A549 (cell line): ENCODE results near the gene UBIAD1. TPM values are rescaled to one million over a fixed set of nuclear protein-coding genes. Genes with fewer than 3 reads are reported as not detected.

Source experiments
- ATAC-seq, 2 experiments: fragments of 200-7000 bp in 1 of 2; fragments of >200 bp in 1 of 2; cut with Nextera tagmentation in 1 of 2; cut with Tn5 transposase in 1 of 2; 3 replicates each; pipeline versions ENCODE4 v1.8.0 to v1.9.1; 2018 to 2020; ENCODE audit warnings: mild to moderate bottlenecking in 1 of 2, moderate library complexity in 1 of 2
- CTCF ChIA-PET: fragments of 300-600 bp; sonication (Branson Sonifier 250); formaldehyde crosslinking; extraction: SDS; loops from one replicate; lab custom pipeline; 2021; ENCODE audit warnings: antibody characterized with exemption, inconsistent platforms; lab: Yijun Ruan, JAX
- POLR2A ChIA-PET: fragments of 350-600 bp; formaldehyde crosslinking; extraction: SDS; loops from one replicate; lab custom pipeline; 2021; ENCODE audit warnings: antibody characterized with exemption, inconsistent platforms; lab: Yijun Ruan, JAX
- DNase-seq, 2 experiments: peaks; one replicate each; pipeline versions ENCODE4 v3.0.0 to v3.0.0-alpha.2; 2011 to 2016; ENCODE audit warnings: low read depth in 1 of 2, low spot score in 1 of 2
- FAIRE-seq: peaks from 2 replicates; lab custom pipeline; 2011; peaks lifted over from hg19 to GRCh38; lab: Jason Lieb, UNC
- H3K27ac ChIP-seq, 2 experiments: fragments of >200 bp; sonication (Bioruptor Twin); formaldehyde crosslinking; 3 replicates each; pipeline ENCODE4 v1.5.1; 2016 to 2017
- H3K4me1 ChIP-seq: fragments of >200 bp; sonication (Bioruptor Twin); formaldehyde crosslinking; 3 replicates; pipeline ENCODE4 v1.6.1; 2016
- H3K4me2 ChIP-seq: fragments of >200 bp; sonication (Bioruptor Twin); formaldehyde crosslinking; 3 replicates; pipeline ENCODE4 v1.6.1; 2016
- H3K4me3 ChIP-seq: fragments of >200 bp; sonication (Bioruptor Twin); formaldehyde crosslinking; 3 replicates; pipeline ENCODE4 v1.5.1; 2016
- H3K9me3 ChIP-seq: fragments of >200 bp; sonication (Bioruptor Twin); formaldehyde crosslinking; 3 replicates; pipeline ENCODE4 v1.6.1; 2016
- ATOH8 ChIP-seq: fragments of 250-450 bp; sonication (Bioruptor Pico); IDR thresholded peaks from 2 replicates; pipeline ENCODE4 v1.5.0; 2020; ENCODE audit warnings: low read depth, mild to moderate bottlenecking, moderate library complexity
- BCL3 ChIP-seq: fragments of >200 bp; sonication (Bioruptor Twin); formaldehyde crosslinking; IDR thresholded peaks from 3 replicates; pipeline ENCODE4 v1.6.1; 2016
- CBX2 ChIP-seq: fragments of 200-600 bp; sonication (generic); IDR thresholded peaks from 2 replicates; pipeline ENCODE4 v1.6.1; 2016; ENCODE audit warnings: low read depth, mild to moderate bottlenecking, borderline replicate concordance
- CBX8 ChIP-seq: fragments of 200-600 bp; sonication (generic); IDR thresholded peaks from 2 replicates; pipeline ENCODE4 v1.6.1; 2016
- CEBPB ChIP-seq, 2 experiments: fragments of >200 bp in 1 of 2; sonication (Bioruptor Twin) in 1 of 2; formaldehyde crosslinking in 1 of 2; IDR thresholded peaks; 2 replicates each; pipeline ENCODE4 v1.6.1; 2012 to 2016
- CHD2 ChIP-seq: fragments of 150-350 bp; IDR thresholded peaks from 2 replicates; pipeline ENCODE4 v1.6.1; 2014; ENCODE audit warnings: low read length; ENCODE audit not compliant: partially characterized antibody
- EHMT2 ChIP-seq: fragments of 200-600 bp; sonication (generic); IDR thresholded peaks from 2 replicates; pipeline ENCODE4 v1.6.1; 2016; ENCODE audit warnings: antibody characterized with exemption, low read depth, mild to moderate bottlenecking, moderate library complexity
- ESRRA ChIP-seq: fragments of 150-350 bp; IDR thresholded peaks from 2 replicates; pipeline ENCODE4 v1.6.1; 2014; ENCODE audit warnings: mild to moderate bottlenecking, low read length, borderline replicate concordance
- GATA3 ChIP-seq: IDR thresholded peaks from 2 replicates; pipeline ENCODE4 v1.6.1; 2012; ENCODE audit warnings: borderline replicate concordance
- HDAC2 ChIP-seq: fragments of 200-600 bp; sonication (generic); IDR thresholded peaks from 2 replicates; pipeline ENCODE4 v1.6.1; 2016
- HOXB5 ChIP-seq: fragments of 250-450 bp; sonication (Bioruptor Pico); IDR thresholded peaks from 2 replicates; pipeline ENCODE4 v1.5.0; 2020; ENCODE audit warnings: mild to moderate bottlenecking, moderate library complexity
- JUN ChIP-seq, 2 experiments: fragments of >200 bp; sonication (Bioruptor Twin); formaldehyde crosslinking; IDR thresholded peaks; 2 replicates in 1 of 2; 3 replicates in 1 of 2; pipeline ENCODE4 v1.6.1; 2016 to 2017
- JUNB ChIP-seq: fragments of >200 bp; sonication (Bioruptor Twin); formaldehyde crosslinking; IDR thresholded peaks from 2 replicates; pipeline ENCODE4 v1.6.1; 2016
- KDM5A ChIP-seq: fragments of 200-600 bp; sonication (generic); IDR thresholded peaks from 2 replicates; pipeline ENCODE4 v1.6.1; 2016; ENCODE audit warnings: antibody characterized with exemption, mild to moderate bottlenecking
- MAX ChIP-seq: IDR thresholded peaks from 2 replicates; pipeline ENCODE4 v1.6.1; 2012
- NPAS2 ChIP-seq: fragments of 250-450 bp; sonication (Bioruptor Pico); IDR thresholded peaks from 2 replicates; pipeline ENCODE4 v1.8.0; 2022; ENCODE audit warnings: mild to moderate bottlenecking, moderate library complexity, borderline replicate concordance
- NR3C1 ChIP-seq: fragments of >200 bp; sonication (Bioruptor Twin); formaldehyde crosslinking; IDR thresholded peaks from 3 replicates; pipeline ENCODE4 v1.6.1; 2017
- POLR2AphosphoS2 ChIP-seq: conservative IDR thresholded peaks from 2 replicates; pipeline ENCODE4 v1.6.1; 2012; ENCODE audit warnings: low read length, improper control_type of control experiment, inconsistent platforms
- RARB ChIP-seq: fragments of 250-450 bp; sonication (Bioruptor Pico); IDR thresholded peaks from 2 replicates; pipeline ENCODE4 v1.8.0; 2021; ENCODE audit warnings: mild to moderate bottlenecking, moderate library complexity
- RCOR1 ChIP-seq: fragments of 150-350 bp; IDR thresholded peaks from 2 replicates; pipeline ENCODE4 v1.6.1; 2014; ENCODE audit warnings: antibody characterized with exemption, low read length, low read depth
- RFX5 ChIP-seq: fragments of 450-650 bp; IDR thresholded peaks from 2 replicates; pipeline ENCODE4 v1.7.1; 2014; ENCODE audit warnings: antibody characterized with exemption, mild to moderate bottlenecking, moderate library complexity
- ZSCAN20 ChIP-seq: fragments of 250-450 bp; sonication (Bioruptor Pico); IDR thresholded peaks from 2 replicates; pipeline ENCODE4 v1.8.0; 2022; ENCODE audit warnings: mild to moderate bottlenecking, moderate library complexity
- WGBS: methylation state at CpG from one replicate; pipeline ENCODE4 v1.1.6; 2017; ENCODE audit errors: missing lambda C conversion rate; 5-methylcytosine and 5-hydroxymethylcytosine counted together
- polyA plus RNA-seq, 4 experiments: library from polyadenylated mRNA; depleted of rRNA in 3 of 4; stranded (reverse); fragments of >200 nt; fragmentation: RNase III in 1 of 4; extraction: RNeasy Plus Mini Kit Qiagen cat#74134 plus additional on column Dnase treatment in 1 of 4; gene quantifications; 2 replicates in 3 of 4; 3 replicates in 1 of 4; pipeline ENCODE4 v1.2.3, GENCODE V29; 2011 to 2017

Gene UBIAD1
- polyA plus RNA-seq, 2 of the 4 experiments (the other 2 are of a cell fraction) = 9.9 to 14.9 TPM

GRCh38 chr1:11330411-11330810 lies 57.4 kb downstream of the UBIAD1 start:
- no peaks in the 10 kb centered on the region for H3K4me1 ChIP-seq
- ChIA-PET POLR2A (interaction anchor here (0.7 kb wide), 1 partner anchor 381 kb away, joined by 3 read pairs; no protein-coding TSS in a partner anchor), CTCF (interaction anchor here (1.0 to 1.4 kb wide), 3 partner anchors 308 to 315 kb away, joined by 3 to 4 read pairs (median 3); no protein-coding TSS in a partner anchor)
- TF ChIP-seq RFX5 = no peak
- no peak for TF ChIP-seq HDAC2
- no peak for TF ChIP-seq HOXB5 (CRISPR knock-in tag)
- no peak for TF ChIP-seq JUN (IDR thresholded peaks at IDR 0.05)
- no peak for TF ChIP-seq ZSCAN20 (CRISPR knock-in tag)
- TF ChIP-seq JUNB = no peak
- TF ChIP-seq CEBPB (IDR thresholded peaks at IDR 0.05) = no peak
- no peak for ATAC-seq
- H3K9me3 ChIP-seq = no peaks in the 10 kb centered on the region
- no peak for DNase-seq
- H3K4me3 ChIP-seq = no peak overlapping the region
- FAIRE-seq = no peak
- no peak overlapping the region for H3K4me2 ChIP-seq
- WGBS = 80% methylated on average over 2 of the region's 4 CpGs
- no peak overlapping the region for H3K27ac ChIP-seq

- no peak for DNase-seq
- POLR2A ChIA-PET = no interaction called here
- no peak for FAIRE-seq
- H3K27ac ChIP-seq = no peak overlapping the region
- H3K9me3 ChIP-seq = no peaks in the 10 kb centered on the region
- CTCF ChIA-PET = interaction anchor here (1.0 to 1.4 kb wide), 3 partner anchors 307 to 314 kb away, joined by 3 to 4 read pairs (median 3); no protein-coding TSS in a partner anchor
- 66% methylated on average over 14 of the region's 14 CpGs for WGBS
- H3K4me3 ChIP-seq = no peak overlapping the region
- no peak overlapping the region for H3K4me2 ChIP-seq
- ATAC-seq = 0 out of 6 replicates have a peak, but pooled peaks of 1 of the 2 experiments have one; percentile 41
- no peaks in the 10 kb centered on the region for H3K4me1 ChIP-seq
- TF ChIP-seq NPAS2 (CRISPR knock-in tag) (no peak), MAX (no peak), CHD2 (no peak), GATA3 (no peak), NR3C1 (no peak), EHMT2 (no peak), RARB (CRISPR knock-in tag) (no peak), KDM5A (no peak), BCL3 (no peak), CBX8 (no peak), CBX2 (no peak), ATOH8 (CRISPR knock-in tag) (no peak), POLR2AphosphoS2 (no peak), HOXB5 (CRISPR knock-in tag) (no peak), RCOR1 (no peak)
Measured at GRCh38 chr1:11331036-11331944, 58.3 kb downstream of the UBIAD1 start.

GRCh38 chr1:11331945-11332546 lies 59.0 kb downstream of the UBIAD1 start:
- Histone ChIP-seq H3K9me3 (no peaks in the 10 kb centered on the region), H3K27ac (no peak overlapping the region), H3K4me3 (no peak overlapping the region), H3K4me2 (no peak overlapping the region), H3K4me1 (no peaks in the 10 kb centered on the region)
- ChIA-PET POLR2A (no interaction called here), CTCF (interaction anchor here (0.8 to 4.0 kb wide), 5 partner anchors 12 to 314 kb away, joined by 3 to 22 read pairs (median 4); no protein-coding TSS in a partner anchor)
- DNase-seq = no peak
- 92% methylated on average over 13 of the region's 13 CpGs for WGBS
- FAIRE-seq = no peak
- TF ChIP-seq ESRRA (no peak), POLR2AphosphoS2 (no peak)
- no peak for ATAC-seq
